MM.1S (cell line): ENCODE data around the gene TMEM263.
A peak's percentile ranks its signal among the peaks of the same experiment; 100 is the strongest.
"Not testable (repeated sequence)": the region's sequence is repeated elsewhere in the genome, so short reads cannot be mapped to it uniquely, and the experiment has no call there.

Experiments
- DNase-seq: peaks from one replicate; pipeline ENCODE4 v3.0.0-alpha.2; 2015
- H2AFZ ChIP-seq: fragments of 300-600 bp; sonication (generic); 2 replicates; pipeline ENCODE4 v1.6.0; 2016; ENCODE audit warnings: antibody characterized with exemption, low read length
- H3F3A ChIP-seq: fragments of 300-600 bp; sonication (generic); 2 replicates; pipeline ENCODE4 v1.6.1; 2016; ENCODE audit warnings: mild to moderate bottlenecking, antibody characterized with exemption, low read length, moderate library complexity, mixed read lengths; ENCODE audit not compliant: insufficient read depth
- H3K27ac ChIP-seq: fragments of 300-600 bp; sonication (generic); 2 replicates; pipeline ENCODE4 v1.5.1; 2016; ENCODE audit warnings: mild to moderate bottlenecking, low read length
- H3K27me3 ChIP-seq: fragments of 300-600 bp; sonication (generic); replicated peaks from 2 replicates; pipeline ENCODE4 v1.6.0; 2016; ENCODE audit warnings: low read length; ENCODE audit not compliant: insufficient read depth
- H3K36me3 ChIP-seq: fragments of 300-600 bp; sonication (generic); replicated peaks from 2 replicates; pipeline ENCODE4 v1.6.1; 2016; ENCODE audit warnings: mild to moderate bottlenecking, low read length, mixed read lengths; ENCODE audit not compliant: insufficient read depth
- H3K4me1 ChIP-seq: fragments of 300-600 bp; sonication (generic); 2 replicates; pipeline ENCODE4 v1.6.1; 2016; ENCODE audit warnings: low read length, mixed read lengths
- H3K4me2 ChIP-seq: fragments of 300-600 bp; sonication (generic); 2 replicates; pipeline ENCODE4 v1.6.0; 2016; ENCODE audit warnings: low read depth, low read length
- H3K4me3 ChIP-seq: fragments of 300-600 bp; sonication (generic); 2 replicates; pipeline ENCODE4 v1.5.1; 2016; ENCODE audit warnings: low read length, mixed read lengths
- H3K79me2 ChIP-seq: fragments of 300-600 bp; sonication (generic); 2 replicates; pipeline ENCODE4 v1.6.1; 2016; ENCODE audit warnings: mixed run types, low read length, mixed read lengths
- H3K9ac ChIP-seq: fragments of 300-600 bp; sonication (generic); 2 replicates; pipeline ENCODE4 v1.6.1; 2016; ENCODE audit warnings: low read length, mixed read lengths
- H3K9me2 ChIP-seq: fragments of 300-600 bp; sonication (generic); replicated peaks from 2 replicates; pipeline ENCODE4 v1.6.1; 2016; ENCODE audit warnings: mild to moderate bottlenecking, low read length, mixed read lengths; ENCODE audit not compliant: insufficient read depth
- H3K9me3 ChIP-seq: fragments of 300-600 bp; sonication (generic); replicated peaks from 2 replicates; pipeline ENCODE4 v1.6.1; 2016; ENCODE audit warnings: mild to moderate bottlenecking, low read length, mixed read lengths; ENCODE audit not compliant: insufficient read depth
- H4K20me1 ChIP-seq: fragments of 300-600 bp; sonication (generic); 2 replicates; pipeline ENCODE4 v1.6.1; 2016; ENCODE audit warnings: mild to moderate bottlenecking, low read length, moderate library complexity, mixed read lengths; ENCODE audit not compliant: insufficient read depth
- EZH2 ChIP-seq: fragments of 300-600 bp; sonication (generic); optimal IDR thresholded peaks from 2 replicates; pipeline ENCODE3; 2017; ENCODE audit warnings: low read depth, mild to moderate bottlenecking, antibody characterized with exemption, low read length, mixed read lengths
- EZH2phosphoT487 ChIP-seq: fragments of 300-600 bp; sonication (generic); IDR thresholded peaks from 2 replicates; pipeline ENCODE4 v1.6.1; 2018; ENCODE audit warnings: antibody characterized with exemption, low read length
- TF ChIP-seq, protein P1 (sequence below): fragments of 300-600 bp; sonication (generic); IDR thresholded peaks from 2 replicates; pipeline ENCODE4 v1.5.1; 2016; ENCODE audit warnings: antibody characterized with exemption, low read length, mixed read lengths

The TMEM263 gene

DNA sequence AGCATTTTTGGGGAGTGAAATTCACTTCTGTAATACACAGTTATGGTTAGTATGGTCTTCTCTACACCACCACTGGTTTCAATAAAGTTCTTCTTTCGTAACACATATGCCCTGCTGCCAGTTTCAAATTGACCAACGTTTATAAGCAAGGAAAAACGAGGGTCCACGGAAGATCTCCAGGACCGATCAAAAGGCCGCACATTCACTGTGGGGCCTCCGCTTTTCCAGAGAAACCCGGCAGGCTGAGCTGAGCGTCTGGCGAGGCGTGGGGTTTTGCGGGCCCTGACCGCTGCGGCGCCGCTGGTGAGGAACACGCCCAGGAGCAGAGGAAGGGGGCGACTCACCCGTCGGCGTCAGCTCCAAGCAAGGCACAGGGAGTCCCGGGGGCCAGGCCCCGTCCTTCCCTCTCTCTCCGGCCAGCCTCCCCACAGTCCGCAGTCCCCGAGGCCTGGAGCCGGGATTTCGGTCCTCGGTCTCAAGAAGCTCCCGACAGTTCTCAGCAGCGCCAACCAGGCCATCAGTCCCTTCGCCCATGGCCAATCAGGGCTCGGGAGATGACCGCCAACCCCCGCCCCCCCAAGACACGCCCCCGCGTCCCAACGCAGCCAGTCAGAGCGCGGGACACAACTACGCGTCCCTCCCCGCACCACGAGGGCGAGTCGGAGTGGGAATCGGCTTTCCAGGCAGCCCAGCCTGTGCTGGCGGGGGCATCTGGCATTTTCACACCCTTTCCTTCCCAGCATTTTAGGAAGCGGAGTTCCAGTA is 31.1 kb downstream of the TMEM263 start, which contains the start of gene MTERF2:
Gene MTERF2, minus strand, starts transcription at position 522 of the 765 bp plus-strand sequence. CDS start 8,432 bp downstream, outside the sequence.
- Histone ChIP-seq H3K79me2 (no peaks in the 10 kb centered on the region), H3K27ac (no peak within 1 kb of the TSS), H3F3A (no peaks in the 10 kb centered on the region), H4K20me1 (no peaks in the 10 kb centered on the region), H3K36me3 (no peaks in the 10 kb centered on the region), H3K27me3 (no peaks in the 10 kb centered on the region), H3K4me3 (peak within 1 kb of the TSS; percentile 87), H2AFZ (peak within 1 kb of the TSS; percentile 95), H3K4me1 (no peaks in the 10 kb centered on the region), H3K9me2 (no peaks in the 10 kb centered on the region), H3K9me3 (no peaks in the 10 kb centered on the region), H3K4me2 (peak within 1 kb of the TSS; percentile 81), H3K9ac (peak within 1 kb of the TSS; percentile 61)
- DNase-seq: peak; percentile 91
- TF ChIP-seq EZH2phosphoT487: no peak
- no peak for TF ChIP-seq EZH2

DNA sequence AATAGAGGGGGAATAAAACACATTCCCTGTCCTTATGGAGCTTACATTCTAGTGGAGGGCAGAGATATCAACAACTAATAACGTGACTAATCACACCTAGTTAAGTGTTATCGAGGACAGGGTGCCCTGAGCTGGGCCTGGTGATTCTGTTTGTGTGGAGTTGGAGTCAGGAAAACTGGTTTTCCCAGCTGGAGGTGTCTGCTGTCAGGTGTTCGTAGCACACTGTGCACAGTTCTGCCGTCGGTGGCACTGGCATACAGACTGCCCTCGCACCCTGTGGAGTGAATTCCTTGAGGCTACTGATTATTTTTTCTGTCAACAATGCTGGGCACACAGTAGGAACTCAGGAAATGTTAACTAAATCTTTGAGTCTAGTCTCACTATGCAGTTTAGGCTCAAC is 32.1 kb downstream of the TMEM263 start:
- no peaks in the 10 kb centered on the region for H3K9me3 ChIP-seq
- H3K27me3 ChIP-seq: no peaks in the 10 kb centered on the region
- no peak for DNase-seq
- H3K4me2 ChIP-seq: peak overlapping the region; percentile 81; the same call in 1 of the 2 replicates
- no peaks in the 10 kb centered on the region for H3K36me3 ChIP-seq
- H3K9ac ChIP-seq: no peak overlapping the region
- no peak overlapping the region for H3K27ac ChIP-seq
- no peaks in the 10 kb centered on the region for H3K79me2 ChIP-seq
- H3F3A ChIP-seq: no peaks in the 10 kb centered on the region
- TF ChIP-seq EZH2phosphoT487: no peak
- TF ChIP-seq, protein P1, sequence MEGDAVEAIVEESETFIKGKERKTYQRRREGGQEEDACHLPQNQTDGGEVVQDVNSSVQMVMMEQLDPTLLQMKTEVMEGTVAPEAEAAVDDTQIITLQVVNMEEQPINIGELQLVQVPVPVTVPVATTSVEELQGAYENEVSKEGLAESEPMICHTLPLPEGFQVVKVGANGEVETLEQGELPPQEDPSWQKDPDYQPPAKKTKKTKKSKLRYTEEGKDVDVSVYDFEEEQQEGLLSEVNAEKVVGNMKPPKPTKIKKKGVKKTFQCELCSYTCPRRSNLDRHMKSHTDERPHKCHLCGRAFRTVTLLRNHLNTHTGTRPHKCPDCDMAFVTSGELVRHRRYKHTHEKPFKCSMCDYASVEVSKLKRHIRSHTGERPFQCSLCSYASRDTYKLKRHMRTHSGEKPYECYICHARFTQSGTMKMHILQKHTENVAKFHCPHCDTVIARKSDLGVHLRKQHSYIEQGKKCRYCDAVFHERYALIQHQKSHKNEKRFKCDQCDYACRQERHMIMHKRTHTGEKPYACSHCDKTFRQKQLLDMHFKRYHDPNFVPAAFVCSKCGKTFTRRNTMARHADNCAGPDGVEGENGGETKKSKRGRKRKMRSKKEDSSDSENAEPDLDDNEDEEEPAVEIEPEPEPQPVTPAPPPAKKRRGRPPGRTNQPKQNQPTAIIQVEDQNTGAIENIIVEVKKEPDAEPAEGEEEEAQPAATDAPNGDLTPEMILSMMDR: no peak
- no peak for TF ChIP-seq EZH2
- no peak overlapping the region for H3K4me3 ChIP-seq
- no peaks in the 10 kb centered on the region for H3K9me2 ChIP-seq
- peak overlapping the region; percentile 95 for H2AFZ ChIP-seq
- H3K4me1 ChIP-seq: no peaks in the 10 kb centered on the region
- H4K20me1 ChIP-seq: no peaks in the 10 kb centered on the region

- Histone ChIP-seq H3K79me2 (no peaks in the 10 kb centered on the region), H2AFZ (no peak overlapping the region), H3K4me1 (no peaks in the 10 kb centered on the region), H3K36me3 (no peaks in the 10 kb centered on the region), H4K20me1 (no peaks in the 10 kb centered on the region), H3K4me2 (no peak overlapping the region), H3F3A (no peaks in the 10 kb centered on the region), H3K9ac (no peak overlapping the region), H3K27ac (no peak overlapping the region), H3K4me3 (no peak overlapping the region), H3K9me3 (no peaks in the 10 kb centered on the region), H3K9me2 (no peaks in the 10 kb centered on the region), H3K27me3 (no peaks in the 10 kb centered on the region)
- TF ChIP-seq EZH2phosphoT487 (no peak), EZH2 (no peak)
- TF ChIP-seq, protein P1: no peak
- DNase-seq: no peak
These were observed 39.0 kb downstream of the TMEM263 start for GRCh38 chr12:106994579-106995220.

GRCh38 chr12:106996102-106996501 is 40.4 kb downstream of the TMEM263 start:
- H3F3A ChIP-seq, H3K4me1 ChIP-seq, H3K27me3 ChIP-seq, H4K20me1 ChIP-seq, H2AFZ ChIP-seq, H3K36me3 ChIP-seq, DNase-seq, H3K4me3 ChIP-seq, H3K9ac ChIP-seq, H3K4me2 ChIP-seq, H3K27ac ChIP-seq, H3K79me2 ChIP-seq, H3K9me2 ChIP-seq, H3K9me3 ChIP-seq: not testable (repeated sequence)
